SKM-1 treated with dmso at 0.1 percent for 144 hours (cell line): ENCODE measurements around the gene SEMA3B.
A peak's percentile ranks its signal among the peaks of the same experiment; 100 is the strongest.

Experiments used
- DNase-seq: peaks from one replicate; lab custom pipeline; 2025; ENCODE audit not compliant: unreplicated experiment; lab: John Stamatoyannopoulos, UW

SEMA3B gene

GRCh38 chr3:50292159-50293078 lies 23.5 kb downstream of the SEMA3B start, which contains the start of gene IFRD2:
Gene IFRD2 (minus strand): TSS chr3:50292429. CDS start chr3:50292274, 155 bp downstream.
- peak; percentile 98 for DNase-seq

- DNase-seq, result no peak
These were observed 24.3 kb downstream of the SEMA3B start for GRCh38 chr3:50293079-50293801.

DNA sequence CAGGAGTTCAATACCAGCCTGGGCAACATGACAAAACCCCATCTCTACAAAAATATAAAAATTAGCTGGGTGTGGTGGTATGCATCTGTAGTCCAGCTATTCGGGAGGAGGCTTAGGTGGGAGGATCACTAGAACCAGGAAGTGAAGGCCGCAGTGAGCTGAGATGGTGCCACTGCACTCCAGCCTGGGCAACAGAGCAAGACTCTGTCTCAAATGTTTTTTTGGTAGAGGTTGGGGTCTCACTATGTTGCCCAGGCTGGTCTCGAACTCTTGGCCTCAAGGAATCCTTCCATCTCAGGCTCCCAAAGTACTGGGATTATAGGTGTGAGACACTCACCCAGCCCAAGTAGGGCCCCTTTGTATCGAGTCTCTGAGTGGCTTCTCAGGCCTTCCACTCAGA lies 25.1 kb downstream of the SEMA3B start:
- DNase-seq, result no peak

DNA sequence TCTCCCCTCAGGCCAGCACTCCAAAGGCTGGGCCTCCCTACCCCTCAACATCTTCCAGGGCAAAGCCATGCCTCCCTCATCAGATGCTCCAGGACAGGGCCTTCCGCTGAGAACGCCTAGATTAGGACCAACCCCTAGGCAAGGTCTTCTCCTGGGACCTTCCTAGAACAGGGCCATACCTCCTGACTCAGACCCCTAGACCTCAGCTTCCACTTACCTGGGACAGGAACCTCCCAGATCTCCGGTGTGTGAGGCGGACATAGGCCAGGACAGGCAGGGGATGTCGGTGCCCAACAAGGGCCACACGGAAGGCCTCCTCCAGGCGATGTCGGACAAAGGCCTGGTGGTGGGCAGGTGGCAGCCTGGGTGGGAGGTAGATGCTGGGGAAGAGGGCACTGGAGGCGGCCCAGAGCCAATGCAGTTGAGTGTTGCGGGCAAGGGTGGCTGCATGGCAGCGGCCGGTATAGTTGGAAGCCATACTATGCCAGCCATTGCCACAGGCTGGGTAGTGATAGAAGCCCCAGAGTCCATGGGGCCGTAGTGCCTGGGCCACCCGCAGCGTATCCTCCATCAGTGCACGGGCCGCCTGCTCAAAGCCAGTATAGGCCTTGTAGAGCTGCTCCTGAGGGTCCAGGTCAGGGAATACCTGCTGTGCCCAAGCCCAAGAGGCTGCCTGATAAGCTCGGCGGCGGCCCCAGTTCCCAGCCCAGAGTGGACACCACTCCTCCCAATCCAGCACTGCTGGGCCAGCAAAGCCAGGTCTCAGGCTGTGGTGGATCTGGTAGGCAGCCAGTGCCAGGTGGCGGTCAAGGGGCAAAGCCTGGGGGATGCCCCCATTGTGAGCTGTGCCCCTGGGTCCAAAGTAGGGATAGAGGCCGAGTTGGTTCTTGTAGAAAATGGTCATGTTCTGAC lies 25.8 kb downstream of the SEMA3B start:
- DNase-seq, result no peak

GRCh38 chr3:50295553-50296431 lies 26.8 kb downstream of the SEMA3B start:
- no peak for DNase-seq

DNA sequence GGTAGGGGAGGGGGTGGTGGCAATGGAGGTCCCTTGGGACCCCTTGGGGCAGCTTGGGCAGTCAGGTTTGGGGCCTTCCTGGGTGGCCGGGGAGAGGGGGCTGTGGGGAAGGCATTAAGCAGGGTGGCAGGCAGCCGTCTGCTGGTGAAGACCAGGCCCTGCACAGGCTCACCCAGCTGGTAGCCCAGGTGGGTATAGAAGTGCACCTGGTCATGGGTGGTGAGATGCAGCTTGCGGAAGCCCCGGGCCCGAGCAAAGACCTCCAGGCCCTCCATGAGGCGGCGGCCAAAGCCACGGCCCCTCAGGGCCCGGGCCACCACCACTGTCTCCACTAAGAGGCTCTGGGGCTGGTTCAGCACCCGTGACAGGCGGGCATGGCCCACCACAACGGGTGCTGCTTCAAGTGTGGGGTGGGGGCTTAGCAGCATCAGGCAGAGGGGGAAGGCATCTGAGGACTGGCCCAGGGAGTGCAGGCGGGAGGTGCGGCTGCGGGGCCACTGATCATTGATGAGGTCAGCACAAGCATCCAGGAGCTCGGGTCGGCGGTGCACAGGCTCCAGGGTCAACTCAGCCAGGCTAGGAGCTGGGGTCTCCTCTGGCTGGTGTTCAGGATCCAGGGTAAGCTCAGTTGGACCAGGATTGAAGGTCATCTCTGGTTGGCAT lies 27.9 kb downstream of the SEMA3B start:
- no peak for DNase-seq

DNA sequence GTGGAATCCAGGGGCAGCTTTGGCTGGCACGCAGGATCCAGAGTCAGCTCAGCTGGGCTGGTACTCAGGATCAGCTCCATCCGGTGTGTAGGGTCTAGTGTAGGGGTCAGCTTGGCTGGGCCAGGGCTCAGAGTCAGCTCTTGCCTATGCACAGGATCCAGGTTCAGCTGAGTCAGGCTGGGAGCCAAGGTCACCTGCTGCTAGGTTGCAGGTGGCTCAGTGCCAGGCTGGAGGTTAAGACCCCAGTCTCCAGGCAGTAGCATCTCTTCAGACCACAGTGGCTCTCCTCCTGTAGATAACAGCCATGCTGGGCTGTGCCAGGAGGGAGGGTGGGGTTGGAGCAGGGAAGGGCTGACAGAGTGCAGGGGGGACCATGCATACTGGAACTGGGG lies 28.4 kb downstream of the SEMA3B start:
- no peak for DNase-seq

DNA sequence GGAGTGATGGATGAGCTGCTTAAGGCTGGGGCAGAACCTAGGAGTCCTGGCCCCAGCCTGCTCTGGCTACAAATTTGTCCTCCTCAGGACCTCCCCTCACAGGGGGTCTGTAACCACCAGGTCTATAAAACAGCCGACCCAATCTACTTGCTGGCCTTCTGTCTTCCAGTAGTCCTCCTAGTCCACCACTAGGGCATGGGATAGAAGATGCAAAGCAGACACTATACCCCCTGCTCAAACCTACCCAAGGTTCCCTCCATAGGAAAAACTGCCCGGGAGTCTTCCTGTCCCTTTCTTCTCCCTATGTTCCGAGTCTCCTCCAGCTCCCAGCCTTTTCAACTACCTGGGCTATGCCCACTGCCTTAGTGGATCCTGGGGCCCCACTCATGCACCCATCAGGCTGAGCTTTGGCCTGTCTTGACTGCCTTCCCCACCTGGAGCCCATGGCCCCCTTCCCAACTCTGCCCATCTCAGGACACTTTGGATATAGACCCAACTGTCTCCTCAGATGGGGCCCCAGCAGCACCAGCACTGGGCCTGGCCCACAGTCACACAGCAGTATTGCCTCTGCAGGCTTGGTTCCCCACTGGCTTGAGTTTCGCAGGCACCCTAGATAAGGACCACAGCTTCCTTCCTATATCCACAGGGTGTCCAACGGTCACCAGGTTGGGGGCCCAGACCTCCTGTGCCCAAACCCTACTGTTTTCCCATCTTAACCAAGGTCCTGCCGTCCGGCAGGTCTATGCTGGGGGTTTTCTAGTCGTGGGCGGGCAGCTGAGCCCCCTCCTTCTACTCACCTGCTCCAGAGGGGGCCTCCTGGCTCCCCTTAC lies 29.2 kb downstream of the SEMA3B start:
- DNase-seq, result peak; percentile 24

GRCh38 chr3:50298836-50299637 lies 30.1 kb downstream of the SEMA3B start, which contains the start of the genes HYAL3 and NAA80:
Gene HYAL3 (minus strand): TSS chr3:50299405. CDS start chr3:50295602, 3,803 bp downstream.
Gene NAA80 (minus strand): TSS chr3:50299405. CDS start chr3:50297463, 1,942 bp downstream.
- peak; percentile 99 for DNase-seq

- DNase-seq, result no peak
These were observed 30.6 kb downstream of the SEMA3B start for GRCh38 chr3:50299638-50299928.

DNA sequence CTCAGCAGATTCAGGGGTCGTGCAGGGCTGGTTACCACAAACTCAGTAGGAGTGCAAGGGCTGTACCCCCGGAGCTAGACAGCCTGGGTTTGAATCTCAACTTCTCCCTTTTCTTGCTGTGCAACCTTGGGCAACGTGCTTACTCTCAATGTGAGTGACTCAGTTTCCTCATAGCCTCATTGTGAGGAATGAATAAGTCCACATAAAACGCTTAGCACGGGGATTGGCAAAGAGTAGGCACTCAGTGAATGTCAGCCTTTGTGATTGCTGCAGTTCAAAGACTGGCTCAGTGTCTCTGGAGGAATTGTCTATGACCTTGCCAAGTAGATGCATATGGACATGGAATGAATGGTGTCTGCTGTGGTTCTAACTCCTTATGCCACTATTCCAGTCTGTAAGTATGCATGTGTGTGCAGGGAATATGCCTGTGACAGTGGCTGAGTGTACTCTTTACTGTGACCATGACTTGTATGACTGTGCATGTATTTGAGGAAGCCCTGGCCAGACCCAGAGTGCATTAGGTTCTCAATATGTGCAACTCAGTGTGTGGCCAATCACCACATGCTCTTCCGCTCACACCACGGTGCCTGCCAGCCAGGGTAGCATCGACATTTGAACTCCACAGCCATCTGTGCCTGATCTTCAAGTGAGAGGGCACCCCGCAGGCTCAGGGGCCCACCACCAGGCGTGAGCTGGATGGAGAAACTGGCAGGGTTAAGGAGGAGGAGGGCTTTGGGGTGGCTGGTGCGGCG lies 31.2 kb downstream of the SEMA3B start:
- DNase-seq, result peak; percentile 77

GRCh38 chr3:50300681-50301254 lies 31.8 kb downstream of the SEMA3B start:
- no peak for DNase-seq

- no peak for DNase-seq
These were observed 33.4 kb downstream of the SEMA3B start for GRCh38 chr3:50302095-50303012.

DNA sequence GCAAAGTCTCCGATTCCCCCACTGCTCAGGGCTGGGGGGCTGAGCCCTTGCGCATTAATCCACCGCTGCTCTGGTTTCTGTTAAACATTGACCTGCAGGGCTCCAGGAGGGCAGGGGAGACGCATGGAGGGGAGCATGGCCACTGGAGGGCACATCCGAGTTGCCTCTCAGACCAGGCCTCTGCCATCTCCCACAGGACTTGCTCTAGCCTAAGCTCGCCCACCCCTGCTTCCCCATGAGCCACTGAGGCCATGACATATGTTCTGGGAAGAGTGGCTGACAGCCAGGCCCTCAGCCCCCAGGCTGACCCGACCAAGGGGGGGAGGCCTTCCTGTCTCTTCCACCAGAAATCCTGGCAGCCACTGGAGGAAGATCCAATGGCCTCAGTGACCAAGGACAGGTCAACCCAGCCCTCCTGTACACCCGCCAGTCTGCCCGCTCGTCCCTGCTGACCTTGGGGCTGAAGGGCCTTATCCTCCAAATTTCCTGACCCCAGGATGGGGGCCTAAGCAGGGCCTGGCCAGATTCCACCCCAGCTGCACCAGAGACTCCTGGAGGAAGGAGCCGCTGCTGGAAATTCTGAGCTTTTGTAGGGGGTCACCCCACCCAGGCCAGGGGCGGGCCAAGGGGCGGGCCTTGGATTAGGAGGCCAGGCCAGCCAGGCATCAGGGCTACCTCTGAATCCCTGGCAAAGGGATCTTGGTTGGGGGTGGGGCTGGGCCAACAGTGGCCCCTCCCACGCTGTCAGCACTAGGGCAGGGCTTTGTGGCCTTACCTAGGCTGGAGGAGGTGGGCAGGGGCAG lies 34.3 kb downstream of the SEMA3B start, which contains the start of gene HYAL1:
Gene HYAL1 (minus strand): TSS at position 562 of the 803 bp plus-strand sequence. CDS start 618 bp downstream, outside the sequence.
- no peak for DNase-seq

GRCh38 chr3:50304601-50305000 lies 35.7 kb downstream of the SEMA3B start:
- no peak for DNase-seq
